Lower leg skin (tissue), 3 donors: ENCODE results near the gene CT45A8.
"Not testable (repeated sequence)": the region's sequence is repeated elsewhere in the genome, so short reads cannot be mapped to it uniquely, and the experiment has no call there.

Experiments used
- CTCF ChIP-seq, 3 donors: fragments of 450-650 bp; IDR thresholded peaks; one replicate each; pipeline ENCODE4 v1.5.1; 2016; ENCODE audit warnings: antibody characterized with exemption in 3 of 3, mild to moderate bottlenecking in 3 of 3, moderate library complexity in 2 of 3
- POLR2A ChIP-seq, 2 donors: fragments of 450-650 bp; IDR thresholded peaks; one replicate each; pipeline ENCODE4 v1.6.1; 2016 to 2017; ENCODE audit warnings: antibody characterized with exemption in 2 of 2, mild to moderate bottlenecking in 1 of 2, moderate library complexity in 1 of 2

GRCh38 chrX:135888230-135888629 is 33.9 kb upstream of the CT45A8 start:
- TF ChIP-seq POLR2A, CTCF (IDR thresholded peaks at IDR 0.05): not testable (repeated sequence)
